Jurkat, Clone E6-1 (cell line): ENCODE measurements around the gene TMEM132D.

Source experiments
- DNase-seq: peaks from one replicate; pipeline ENCODE4 v3.0.0-alpha.2; 2011; ENCODE audit warnings: low read depth, low spot score
- H3K4me3 ChIP-seq: 2 replicates; pipeline ENCODE4 v1.5.1; 2011; ENCODE audit warnings: mild to moderate bottlenecking, low read length, control low read depth, moderate library complexity

Gene TMEM132D

DNA sequence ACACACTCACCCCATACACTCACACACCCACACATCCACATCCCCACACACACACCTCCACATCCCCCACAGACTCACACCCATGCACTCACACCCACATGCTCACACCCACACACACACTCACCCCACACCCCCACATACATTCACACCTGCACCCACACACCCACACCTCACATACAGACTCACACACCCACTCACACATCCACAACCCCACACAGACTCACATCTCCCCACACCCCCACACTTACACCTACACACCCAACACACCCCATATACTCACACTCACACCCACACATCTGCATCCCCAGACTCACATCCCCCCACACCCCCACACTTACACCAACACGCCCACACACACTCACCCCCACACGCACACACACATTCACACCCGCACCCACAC is 878.8 kb downstream of the TMEM132D start:
- no peak for DNase-seq
- H3K4me3 ChIP-seq, result no peak overlapping the region
